H54 (cell line): ENCODE data around the gene UBAC2.

Source experiments
- DNase-seq: peaks from one replicate; pipeline ENCODE4 v3.0.0; 2011; ENCODE audit warnings: low spot score, mixed read lengths; ENCODE audit not compliant: insufficient read length
- FAIRE-seq: peaks from 3 replicates; lab custom pipeline; 2011; peaks lifted over from hg19 to GRCh38; lab: Jason Lieb, UNC
- POLR2A ChIP-seq: IDR thresholded peaks from 2 replicates; pipeline ENCODE4 v1.6.1; 2011; ENCODE audit warnings: low read depth, mild to moderate bottlenecking, low read length

UBAC2 gene

DNA sequence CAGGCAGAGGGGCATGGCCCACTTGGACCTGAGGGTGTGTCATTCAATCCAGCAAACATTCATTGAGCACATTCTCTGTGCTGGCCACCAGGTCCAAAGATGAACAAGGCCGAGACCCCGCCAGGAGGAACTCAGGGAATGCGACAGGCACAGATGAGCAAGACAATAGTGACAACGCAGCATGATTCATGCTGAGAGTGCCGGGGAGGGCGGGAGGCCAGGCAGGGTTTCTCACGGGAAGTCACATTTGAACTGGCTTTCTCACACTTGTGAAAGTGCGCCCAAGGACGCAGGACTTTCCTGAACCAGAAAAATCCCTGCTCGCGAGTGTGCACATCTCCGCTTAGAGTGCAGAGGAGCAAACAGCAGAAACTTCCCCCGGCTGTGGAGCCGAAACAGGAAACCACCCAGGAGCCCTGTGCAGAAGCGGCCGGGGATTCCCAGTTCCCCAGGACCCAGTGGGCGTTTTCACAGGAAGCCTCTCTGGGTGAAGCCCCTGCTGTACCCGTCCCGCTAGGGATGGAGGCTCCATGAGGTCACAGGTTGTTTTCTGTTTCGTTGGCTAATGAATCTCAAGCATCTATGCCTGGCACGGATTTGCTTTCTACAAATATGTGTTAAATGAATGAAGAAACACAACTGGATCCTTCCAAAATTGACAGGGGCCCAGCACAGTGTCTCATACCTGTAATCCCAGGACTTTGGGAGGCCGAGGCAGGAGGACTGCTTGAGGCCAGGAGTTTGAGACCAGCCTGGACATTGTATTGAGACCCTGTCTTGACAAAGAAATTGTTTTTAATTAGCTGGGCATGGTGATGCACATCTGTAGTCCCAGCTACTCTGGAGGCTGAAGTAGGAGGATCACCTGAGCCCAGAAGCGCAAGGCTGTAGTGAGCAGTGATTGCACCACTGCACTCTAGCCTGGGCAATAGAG, 232.2 kb downstream of the UBAC2 start:
- DNase-seq: peak; percentile 88
- peak; percentile 94 for FAIRE-seq
- TF ChIP-seq POLR2A: no peak

DNA sequence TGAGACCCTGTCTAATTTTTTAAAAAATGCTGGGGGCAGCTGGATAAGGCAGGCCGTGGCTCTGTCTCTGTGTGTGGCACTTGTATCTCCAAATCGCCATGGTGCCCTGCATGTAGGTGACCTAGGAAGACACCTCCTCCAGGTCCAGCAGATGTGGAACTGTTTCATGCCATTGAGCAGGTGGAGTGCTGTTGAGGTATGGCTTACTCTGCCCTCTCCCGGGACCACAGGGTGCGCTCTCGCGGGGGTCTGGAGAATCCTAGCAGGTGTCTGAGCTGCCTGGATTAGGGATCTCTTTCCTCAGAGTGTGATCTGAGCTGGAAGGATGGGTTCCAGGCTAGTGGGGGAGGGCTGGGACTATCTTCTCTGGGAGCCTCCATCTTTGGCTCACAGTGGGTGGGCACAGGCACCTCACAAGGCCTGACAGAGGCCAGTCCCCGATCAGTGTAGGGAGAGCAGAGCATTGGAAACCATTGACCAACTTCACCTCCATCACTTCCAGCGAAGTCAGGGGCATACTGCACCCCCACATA, 233.0 kb downstream of the UBAC2 start:
- FAIRE-seq: no peak
- TF ChIP-seq POLR2A: no peak

DNA sequence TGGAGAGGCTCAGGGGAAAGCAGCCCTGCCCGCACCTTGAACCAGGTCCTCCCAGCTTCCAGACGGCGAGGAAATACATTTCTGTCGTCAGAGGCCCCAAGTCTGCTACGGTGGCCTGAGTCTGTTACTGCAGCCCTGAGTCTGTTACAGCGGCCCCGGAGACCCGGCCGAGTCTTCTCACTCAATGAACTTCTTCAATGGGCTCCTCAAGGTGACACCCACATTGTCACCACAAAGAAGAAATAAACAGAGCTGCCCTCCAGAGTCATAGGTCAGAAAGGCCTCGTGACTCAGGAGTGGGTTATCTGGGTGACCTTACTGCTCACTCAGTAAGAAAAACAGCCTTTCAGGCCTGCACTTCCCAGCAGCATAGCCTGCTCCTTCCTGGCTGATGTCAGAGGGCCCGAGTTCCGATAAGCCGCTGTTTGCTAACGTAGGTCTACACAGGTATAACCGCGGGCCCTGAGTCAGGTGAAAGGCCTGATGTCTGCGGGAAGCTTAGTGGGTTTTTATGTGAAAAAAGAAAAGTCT, 233.7 kb downstream of the UBAC2 start:
- TF ChIP-seq POLR2A: no peak
- DNase-seq (no peak), FAIRE-seq (no peak)

More for the DNA sequence above, 233.0 kb downstream of the UBAC2 start:
- no peak for DNase-seq

DNA sequence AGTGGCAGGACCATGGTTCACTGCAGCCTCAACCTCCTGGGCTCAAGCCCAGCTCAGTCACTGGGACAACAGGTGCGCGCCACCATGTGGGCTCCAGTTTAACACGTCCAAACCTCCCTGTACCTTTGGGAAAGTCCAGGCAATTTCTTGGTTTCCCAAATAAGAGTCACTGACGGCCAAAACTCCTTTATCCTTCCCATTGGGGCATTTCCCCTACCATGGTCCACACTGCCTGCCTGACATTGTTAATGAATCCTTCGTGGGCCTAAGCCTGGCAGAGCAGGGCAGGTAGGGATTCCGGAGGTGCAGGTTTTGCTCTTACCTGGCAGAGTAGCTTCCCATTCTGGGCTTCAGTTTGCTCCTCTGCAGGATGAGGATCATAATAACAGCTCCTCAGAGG, 234.5 kb downstream of the UBAC2 start:
- FAIRE-seq: no peak
- TF ChIP-seq POLR2A: no peak
- no peak for DNase-seq

DNA sequence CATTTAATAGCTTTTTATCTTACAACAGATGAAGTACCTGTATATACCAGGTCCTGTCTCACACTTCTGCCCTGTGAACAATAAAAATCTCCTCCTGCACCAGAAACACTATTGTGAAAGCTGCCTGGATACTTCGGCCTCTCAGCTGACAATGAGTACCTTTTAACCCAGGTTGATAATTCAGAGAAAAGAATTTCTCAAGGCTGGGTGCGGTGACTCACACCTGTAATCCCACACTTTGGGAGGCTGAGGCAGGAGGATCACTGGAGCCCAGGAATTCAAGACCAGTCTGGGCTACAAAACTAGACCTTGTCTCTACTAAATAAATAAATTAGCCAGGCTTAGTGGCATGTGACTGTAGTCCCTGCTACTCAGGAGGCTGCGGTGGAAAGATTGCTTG, 235.3 kb downstream of the UBAC2 start:
- TF ChIP-seq POLR2A: no peak
- no peak for FAIRE-seq

More for the DNA sequence above, 235.3 kb downstream of the UBAC2 start:
- no peak for DNase-seq
